Sigmoid colon (tissue), 4 donors: Measurements from ENCODE around the gene GPR42.

ENCODE experiments used
- CTCF ChIP-seq, 4 experiments: fragments of 450-650 bp in 3 of 4; fragments of 200-600 bp in 1 of 4; IDR thresholded peaks; one replicate each; pipeline ENCODE4 v1.5.1; 2016 to 2019; ENCODE audit warnings: antibody characterized with exemption in 4 of 4, mild to moderate bottlenecking in 3 of 4, moderate library complexity in 2 of 4
- POLR2A ChIP-seq, 2 donors: fragments of 450-650 bp; IDR thresholded peaks; one replicate each; pipeline ENCODE4 v1.6.1; 2016; ENCODE audit warnings: antibody characterized with exemption in 2 of 2, mild to moderate bottlenecking in 2 of 2, moderate library complexity in 2 of 2
- POLR2AphosphoS5 ChIP-seq, 4 donors: sonication (generic); formaldehyde crosslinking; IDR thresholded peaks; one replicate each; pipeline ENCODE4 v1.6.1; 2017; ENCODE audit warnings: antibody characterized with exemption in 4 of 4

GRCh38 chr19:35368378-35368777, 2.5 kb upstream of the GPR42 start:
- TF ChIP-seq POLR2A (IDR thresholded peaks at IDR 0.05) (no peak), CTCF (IDR thresholded peaks at IDR 0.05) (no peak), POLR2AphosphoS5 (IDR thresholded peaks at IDR 0.05) (no peak)
